NCI-H187 treated with DMSO at 0.1 percent for 48 hours (cell line): ENCODE data around the gene CD226.

Experiments used
- DNase-seq: peaks from one replicate; lab custom pipeline; 2025; lab: John Stamatoyannopoulos, UW

Gene CD226

GRCh38 chr18:69814861-69815385 lies 132.8 kb downstream of the CD226 start:
- DNase-seq, result no peak

DNA sequence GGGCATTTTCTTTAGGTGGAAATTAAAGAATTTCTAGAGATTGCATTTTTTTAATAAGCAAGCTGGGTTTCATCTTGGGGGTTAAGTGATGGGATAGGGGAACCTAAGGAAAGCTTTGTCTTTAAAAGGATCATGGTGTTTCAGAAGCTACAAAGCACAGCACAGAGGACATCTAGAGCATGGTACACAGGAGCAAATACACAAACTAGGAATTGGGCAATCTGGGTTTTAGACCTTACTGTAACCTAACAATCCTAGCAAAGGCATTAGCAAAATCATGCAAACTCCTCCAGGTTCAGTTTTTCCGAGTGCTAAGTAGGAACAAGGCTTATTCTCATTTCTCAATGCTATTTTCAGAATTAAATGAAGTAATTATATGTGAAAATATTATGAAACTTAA lies 134.1 kb downstream of the CD226 start:
- DNase-seq, result no peak

- no peak for DNase-seq
Measured at GRCh38 chr18:69808399-69808798, 139.3 kb downstream of the CD226 start.

DNA sequence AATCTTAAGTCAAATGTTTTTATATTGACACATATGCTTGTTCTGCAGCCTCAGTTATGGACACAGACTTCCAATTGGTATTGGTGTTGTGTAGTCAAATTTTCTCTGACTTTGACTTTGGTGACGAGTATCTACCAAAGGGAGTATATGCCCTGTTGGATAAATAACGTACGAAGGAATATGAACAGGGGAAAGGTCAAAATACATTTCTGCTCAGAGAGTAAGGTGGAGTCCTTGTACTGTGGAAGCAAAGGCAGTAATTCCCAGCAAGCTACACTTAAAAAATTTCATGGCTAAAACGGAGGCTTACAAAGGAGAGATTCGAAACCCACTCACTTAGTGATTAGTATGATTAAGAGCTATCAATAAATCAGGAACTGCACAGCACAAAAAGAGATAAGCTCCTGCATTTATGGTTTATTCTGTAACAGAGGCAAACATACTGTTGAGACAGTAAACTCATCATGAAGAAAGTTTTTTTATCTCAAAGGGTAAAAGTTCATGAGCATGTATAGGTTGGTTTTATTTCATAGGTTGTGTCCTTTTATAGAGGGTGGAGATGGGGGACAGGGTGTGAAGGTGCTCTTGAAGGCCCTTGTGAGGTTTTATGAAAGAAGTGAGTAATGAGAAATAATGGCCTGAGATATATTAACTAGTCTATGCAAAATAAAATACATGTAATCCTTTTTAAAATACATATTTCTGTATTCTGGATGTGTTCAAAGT lies 142.7 kb downstream of the CD226 start:
- no peak for DNase-seq
